GM18505 (cell line): ENCODE results near the gene PGBD4.

Experiments used
- ATAC-seq: cut with Tn5 transposase; IDR thresholded peaks from one replicate; pipeline ENCODE4 v1.9.1; 2021; ENCODE audit not compliant: unreplicated experiment
- POLR2A ChIP-seq: IDR thresholded peaks from 4 replicates; pipeline ENCODE4 v1.6.1; 2011; ENCODE audit warnings: borderline replicate concordance; ENCODE audit not compliant: insufficient read depth, insufficient read length; ENCODE audit errors: extremely low read depth

The PGBD4 gene

DNA sequence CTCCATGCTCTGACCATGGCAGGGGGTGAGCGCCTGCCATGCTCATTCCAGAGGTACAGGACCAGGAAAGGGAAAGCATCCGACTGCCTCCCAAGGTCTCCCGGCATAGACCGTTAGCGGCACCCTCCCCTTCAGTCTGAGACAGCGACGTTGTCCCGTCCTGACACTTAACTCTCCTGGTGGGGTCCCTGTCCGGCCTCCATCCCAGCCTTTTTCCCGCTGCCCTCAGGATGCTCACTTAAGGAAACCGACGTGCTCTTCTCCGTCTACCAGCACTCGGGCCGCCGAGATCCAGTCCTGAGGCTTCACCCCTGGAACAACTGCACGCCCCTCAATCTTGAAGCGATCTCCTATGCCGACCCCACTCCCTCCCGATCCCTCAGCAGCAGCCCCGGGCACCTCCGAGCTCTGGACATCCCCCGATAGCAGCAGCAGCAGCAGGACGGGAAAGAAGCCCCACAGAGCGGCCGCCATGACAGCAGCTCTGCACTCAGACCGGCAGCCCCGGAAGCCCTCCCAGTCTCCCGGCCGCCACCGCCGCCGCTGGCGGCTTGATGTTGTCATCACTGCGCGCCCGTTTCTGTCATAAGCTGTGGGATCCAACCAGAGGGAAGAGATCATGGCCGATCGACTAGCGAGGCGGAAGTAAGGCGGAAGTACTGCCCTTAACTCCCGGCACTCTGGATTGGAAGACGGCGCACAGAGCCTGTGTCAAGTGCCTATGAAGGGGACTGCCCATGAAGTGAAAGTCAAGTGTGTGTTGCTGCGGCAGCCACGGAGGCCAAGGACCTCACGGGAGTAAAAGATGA, at the start of gene PGBD4, which contains the start of gene EMC7:
TSS of gene PGBD4 (plus strand) at position 718 of the 809 bp plus-strand sequence. CDS start 449 bp downstream, outside the sequence.
TSS of gene EMC7 (minus strand) at position 497 of the 809 bp plus-strand sequence. CDS start at position 474, 23 bp downstream.
- peak; percentile 97 for ATAC-seq
- TF ChIP-seq POLR2A, result peak; percentile 98

- no peak for ATAC-seq
- no peak for TF ChIP-seq POLR2A
Observed at GRCh38 chr15:34054081-34054707, 47.7 kb upstream of the PGBD4 start.

DNA sequence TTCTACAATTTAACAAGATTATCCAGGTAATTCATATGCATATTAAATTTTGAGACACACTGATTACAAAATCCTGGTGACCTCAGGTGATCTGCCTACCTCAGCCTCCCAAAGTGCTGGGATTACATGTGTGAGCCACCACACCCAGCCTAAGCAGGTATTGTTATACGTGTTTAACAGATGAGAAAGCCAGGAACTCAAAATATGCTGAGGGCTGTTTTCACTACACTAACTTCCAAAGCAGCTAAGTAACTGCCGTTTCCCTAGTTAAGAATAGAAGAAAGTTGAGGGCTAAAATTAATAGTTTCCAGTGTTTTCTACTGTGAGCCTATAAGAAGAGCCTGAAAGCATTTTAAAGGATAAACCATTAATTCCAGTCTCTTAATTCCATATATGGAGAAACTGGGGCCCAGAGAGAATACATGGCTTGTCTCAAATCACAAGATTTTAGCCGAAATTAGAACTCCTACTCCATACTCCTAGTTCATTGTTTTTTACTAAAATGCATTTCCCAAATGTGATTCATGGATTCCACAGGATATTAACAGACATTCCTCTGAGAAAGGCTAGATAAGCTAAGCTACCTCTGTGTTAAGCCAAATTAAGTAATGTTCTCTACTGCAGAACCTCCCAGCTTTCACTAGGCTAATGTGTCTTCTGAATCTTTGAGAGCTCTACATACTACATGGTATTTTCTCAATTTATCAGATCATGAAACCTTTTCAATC, 45.9 kb upstream of the PGBD4 start:
- TF ChIP-seq POLR2A, result no peak
- ATAC-seq, result no peak

DNA sequence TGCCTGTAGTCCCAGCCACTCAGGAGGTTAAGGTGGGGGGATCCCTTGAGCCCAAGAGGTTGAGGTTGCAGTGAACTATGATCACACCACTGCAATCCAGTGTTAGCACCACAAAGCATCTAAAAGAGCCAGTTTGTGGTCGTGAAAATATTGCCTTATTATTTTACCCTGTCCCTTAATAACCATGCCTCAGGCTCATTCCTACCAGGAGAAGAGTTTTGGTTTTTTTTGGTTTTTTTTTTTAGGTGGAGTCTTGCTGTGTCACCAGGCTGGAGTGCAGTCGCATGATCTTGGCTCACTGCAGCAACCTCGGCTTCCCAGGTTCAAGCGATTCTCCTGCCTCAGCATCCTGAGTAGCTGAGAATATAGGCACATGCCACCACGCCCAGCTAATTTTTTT, 45.0 kb upstream of the PGBD4 start:
- no peak for TF ChIP-seq POLR2A

DNA sequence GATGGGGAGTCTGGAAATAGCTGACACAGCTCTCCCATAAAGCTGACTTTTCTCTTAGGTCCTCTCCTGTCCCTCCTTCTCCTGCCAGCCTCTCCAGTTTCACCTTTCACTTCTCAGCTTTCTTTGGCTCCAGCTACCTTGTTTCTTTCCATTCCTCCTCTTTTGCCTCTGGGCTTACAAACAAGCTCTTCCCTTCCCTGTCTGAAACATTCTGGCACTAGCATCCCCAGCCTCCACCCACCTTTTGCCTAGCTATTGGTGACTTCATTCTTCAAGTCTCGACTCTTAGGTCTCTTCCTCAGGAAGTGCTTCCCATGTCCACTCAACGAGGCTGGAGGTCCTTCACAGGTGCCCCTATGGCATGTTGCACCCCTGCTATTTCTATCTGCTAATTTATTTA, 42.4 kb upstream of the PGBD4 start:
- TF ChIP-seq POLR2A, result no peak
- no peak for ATAC-seq

More for the DNA sequence above, 45.0 kb upstream of the PGBD4 start:
- no peak for ATAC-seq

GRCh38 chr15:34059946-34060345, 41.9 kb upstream of the PGBD4 start:
- no peak for ATAC-seq
- no peak for TF ChIP-seq POLR2A

DNA sequence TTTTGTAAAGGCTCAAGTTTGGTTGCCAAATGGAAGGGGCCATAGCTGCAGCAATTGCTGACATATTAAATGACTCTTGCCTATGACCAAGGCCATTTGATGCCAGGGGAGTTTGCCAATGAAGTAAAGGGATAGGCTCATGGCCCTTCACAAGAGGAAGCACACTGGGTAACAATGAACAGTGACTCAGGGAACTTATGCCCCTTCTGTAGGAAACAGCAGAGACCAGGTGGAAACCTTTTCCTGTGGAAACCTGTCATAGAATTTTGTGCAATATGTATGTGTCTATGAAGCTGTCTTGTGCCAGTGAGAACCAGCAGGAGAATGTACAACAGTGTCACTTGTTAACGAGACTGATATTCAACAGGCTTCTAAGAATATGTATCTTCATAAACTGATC, 37.4 kb upstream of the PGBD4 start:
- no peak for ATAC-seq
- TF ChIP-seq POLR2A, result no peak

GRCh38 chr15:34065261-34065660, 36.6 kb upstream of the PGBD4 start:
- ATAC-seq, result no peak
- TF ChIP-seq POLR2A, result no peak

DNA sequence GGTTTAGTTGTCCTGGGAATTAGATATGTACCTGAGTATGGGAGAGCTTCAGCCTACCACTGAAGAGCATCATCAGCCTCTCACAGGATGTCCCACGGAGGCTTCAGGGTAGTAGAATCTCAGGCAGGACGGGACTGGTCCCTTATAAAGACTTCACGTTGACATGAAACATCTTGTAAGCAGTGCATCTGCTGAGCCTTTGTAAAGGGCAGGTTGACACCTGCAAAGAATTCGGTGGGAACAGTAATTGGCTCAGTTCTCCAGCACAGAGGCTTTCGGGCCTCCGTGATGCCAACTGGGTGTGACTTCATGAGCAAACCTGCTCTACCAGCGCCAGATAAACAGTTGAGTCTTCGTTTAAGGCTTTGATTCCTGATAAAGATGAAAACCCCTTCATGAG, 35.9 kb upstream of the PGBD4 start:
- ATAC-seq, result no peak
- no peak for TF ChIP-seq POLR2A

DNA sequence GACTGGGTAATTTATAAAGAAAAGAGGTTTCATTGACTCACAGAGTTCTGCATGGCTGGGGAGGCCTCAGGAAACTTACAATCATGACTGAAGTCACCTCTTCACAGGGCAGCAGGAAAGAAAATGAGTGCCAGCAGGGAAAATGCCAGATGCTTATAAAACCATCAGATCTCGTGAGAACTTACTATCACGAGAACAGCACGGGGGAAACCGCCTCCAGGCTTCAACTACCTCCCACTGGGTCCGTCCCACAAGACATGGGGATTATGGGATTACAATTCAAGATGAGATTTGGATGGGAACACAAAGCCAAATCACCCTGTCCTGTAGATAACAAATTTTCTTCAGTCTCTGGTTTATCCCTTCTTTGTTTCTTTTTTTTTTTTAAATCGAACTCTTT, 31.9 kb upstream of the PGBD4 start:
- TF ChIP-seq POLR2A, result no peak
- ATAC-seq, result no peak

GRCh38 chr15:34076785-34077184, 25.1 kb upstream of the PGBD4 start:
- no peak for TF ChIP-seq POLR2A
- no peak for ATAC-seq

DNA sequence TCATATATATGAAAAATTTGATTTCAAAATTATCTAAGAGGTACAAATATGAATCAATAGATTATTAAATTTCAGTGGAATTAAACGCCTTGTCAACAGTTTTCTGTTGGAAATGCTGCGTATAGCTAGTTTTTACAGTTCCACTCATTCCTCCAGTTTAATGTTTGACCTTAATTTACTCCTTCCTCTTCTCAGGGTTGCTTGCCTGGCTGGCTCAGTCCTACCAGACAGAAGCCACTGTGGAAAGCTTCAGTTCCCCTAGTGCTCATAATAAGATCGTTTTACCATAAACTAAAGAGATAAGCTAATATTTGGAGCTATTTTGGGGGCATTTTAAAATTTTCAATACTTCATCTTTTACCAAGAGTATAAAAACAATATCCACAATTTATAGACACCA, 23.0 kb upstream of the PGBD4 start:
- TF ChIP-seq POLR2A, result no peak
- ATAC-seq, result no peak

DNA sequence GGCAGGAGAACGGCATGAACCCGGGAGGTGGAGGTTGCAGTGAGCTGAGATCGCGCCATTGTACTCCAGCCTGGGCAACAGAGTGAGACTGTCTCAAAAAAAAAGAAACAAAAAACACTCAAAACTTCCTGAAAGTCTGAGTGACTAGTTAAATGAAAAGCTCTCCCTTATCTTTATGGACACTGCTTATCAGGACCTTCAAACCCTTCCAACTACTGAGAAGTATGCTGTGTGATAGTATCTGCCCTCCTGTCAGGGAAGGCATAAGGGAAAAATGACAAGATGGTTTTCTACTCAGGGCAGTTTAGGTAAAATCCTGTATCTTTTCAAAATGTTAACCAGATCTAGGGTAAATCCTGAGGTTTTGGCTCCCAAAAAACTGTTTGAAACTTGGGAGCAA, 22.0 kb upstream of the PGBD4 start:
- no peak for ATAC-seq

More for the DNA sequence above, 22.0 kb upstream of the PGBD4 start:
- no peak for TF ChIP-seq POLR2A
